Fibroblast of lung (primary cell): ENCODE results near the gene ZBP1. TPM values are rescaled to one million over a fixed set of nuclear protein-coding genes. Genes with fewer than 3 reads are reported as not detected.

Experiments
- DNase-seq, 2 donors: peaks; one replicate each; pipeline versions ENCODE4 v3.0.0 to v3.0.0-alpha.2; 2010; ENCODE audit warnings: low read depth in 2 of 2
- H2AFZ ChIP-seq: 2 replicates; pipeline ENCODE4 v1.5.1; 2012; ENCODE audit warnings: low read length, control low read depth, inconsistent platforms
- H3K27ac ChIP-seq: 2 replicates; pipeline ENCODE4 v1.5.1; 2011; ENCODE audit warnings: low read length, control low read depth; ENCODE audit not compliant: insufficient read depth
- H3K27me3 ChIP-seq: 2 replicates; pipeline ENCODE4 v1.5.1; 2011; ENCODE audit warnings: mild to moderate bottlenecking, low read length; ENCODE audit not compliant: control insufficient read depth, insufficient read depth
- H3K36me3 ChIP-seq: 2 replicates; pipeline ENCODE4 v1.5.1; 2011; ENCODE audit warnings: low read length; ENCODE audit not compliant: control insufficient read depth, insufficient read depth
- H3K4me1 ChIP-seq: 2 replicates; pipeline ENCODE4 v1.5.1; 2011; ENCODE audit warnings: low read length; ENCODE audit not compliant: control insufficient read depth, insufficient read depth; ENCODE audit errors: extremely low read depth
- H3K4me2 ChIP-seq: 2 replicates; pipeline ENCODE4 v1.5.1; 2011; ENCODE audit warnings: low read length, control low read depth; ENCODE audit not compliant: insufficient read depth; ENCODE audit errors: extremely low read depth
- H3K4me3 ChIP-seq, 4 experiments: fragments of 200-600 bp in 1 of 4; sonication (generic) in 1 of 4; replicated peaks in 1 of 4; 2 replicates each; pipeline ENCODE4 v1.5.1; 2011 to 2016; ENCODE audit warnings: low read length in 4 of 4, low read depth in 3 of 4, mild to moderate bottlenecking in 3 of 4, control low read depth in 2 of 4, inconsistent platforms in 1 of 4, mixed read lengths in 1 of 4; ENCODE audit not compliant: insufficient read depth in 1 of 4; ENCODE audit errors: control extremely low read depth in 1 of 4
- H3K79me2 ChIP-seq: 2 replicates; pipeline ENCODE4 v1.5.1; 2012; ENCODE audit warnings: mild to moderate bottlenecking, low read length, inconsistent platforms; ENCODE audit not compliant: control insufficient read depth, insufficient read depth
- H3K9ac ChIP-seq: 2 replicates; pipeline ENCODE4 v1.5.1; 2011; ENCODE audit warnings: mild to moderate bottlenecking, low read length, control low read depth; ENCODE audit not compliant: insufficient read depth
- H3K9me3 ChIP-seq: 2 replicates; pipeline ENCODE4 v1.5.1; 2012; ENCODE audit warnings: low read depth, low read length; ENCODE audit not compliant: control insufficient read depth, insufficient read depth
- H4K20me1 ChIP-seq: 2 replicates; pipeline ENCODE4 v1.5.1; 2011; ENCODE audit warnings: low read length; ENCODE audit not compliant: control insufficient read depth, insufficient read depth; ENCODE audit errors: extremely low read depth
- EZH2 ChIP-seq: IDR thresholded peaks from 2 replicates; pipeline ENCODE4 v1.5.1; 2012; ENCODE audit warnings: low read length, control low read depth, mild to moderate bottlenecking; ENCODE audit errors: missing control alignments
- polyA plus RNA-seq, 2 donors: library from polyadenylated mRNA; depleted of rRNA in 1 of 2; stranded (reverse) in 1 of 2; unstranded in 1 of 2; fragments of >200 nt; gene quantifications; 2 replicates each; pipeline ENCODE4 v1.2.1, GENCODE V29; 2011 to 2012; ENCODE audit warnings: missing spikeins in 1 of 2
- total RNA-seq: library from RNA; depleted of rRNA; stranded (reverse); fragments of >200 nt; gene quantifications from 2 replicates; pipeline ENCODE4 v1.2.1, GENCODE V29; 2014
- TF ChIP-seq, protein P1 (sequence below), 2 donors: IDR thresholded peaks in 1 of 2; conservative IDR thresholded peaks in 1 of 2; 1 replicate in 1 of 2; 2 replicates in 1 of 2; pipeline ENCODE4 v1.5.1; 2011 to 2012; ENCODE audit warnings: low read length in 2 of 2, control low read depth in 1 of 2, inconsistent platforms in 1 of 2, low read depth in 1 of 2, mild to moderate bottlenecking in 1 of 2

Gene ZBP1
- total and polyA plus RNA-seq, 2 donors (not counting 1 experiment from before 2014, with no cell fraction given), result not detected

GRCh38 chr20:57558614-57559288 lies 61.5 kb downstream of the ZBP1 start:
- TF ChIP-seq EZH2, result no peak
- TF ChIP-seq, protein P1, sequence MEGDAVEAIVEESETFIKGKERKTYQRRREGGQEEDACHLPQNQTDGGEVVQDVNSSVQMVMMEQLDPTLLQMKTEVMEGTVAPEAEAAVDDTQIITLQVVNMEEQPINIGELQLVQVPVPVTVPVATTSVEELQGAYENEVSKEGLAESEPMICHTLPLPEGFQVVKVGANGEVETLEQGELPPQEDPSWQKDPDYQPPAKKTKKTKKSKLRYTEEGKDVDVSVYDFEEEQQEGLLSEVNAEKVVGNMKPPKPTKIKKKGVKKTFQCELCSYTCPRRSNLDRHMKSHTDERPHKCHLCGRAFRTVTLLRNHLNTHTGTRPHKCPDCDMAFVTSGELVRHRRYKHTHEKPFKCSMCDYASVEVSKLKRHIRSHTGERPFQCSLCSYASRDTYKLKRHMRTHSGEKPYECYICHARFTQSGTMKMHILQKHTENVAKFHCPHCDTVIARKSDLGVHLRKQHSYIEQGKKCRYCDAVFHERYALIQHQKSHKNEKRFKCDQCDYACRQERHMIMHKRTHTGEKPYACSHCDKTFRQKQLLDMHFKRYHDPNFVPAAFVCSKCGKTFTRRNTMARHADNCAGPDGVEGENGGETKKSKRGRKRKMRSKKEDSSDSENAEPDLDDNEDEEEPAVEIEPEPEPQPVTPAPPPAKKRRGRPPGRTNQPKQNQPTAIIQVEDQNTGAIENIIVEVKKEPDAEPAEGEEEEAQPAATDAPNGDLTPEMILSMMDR (conservative IDR thresholded peaks at IDR 0.05 in 1 of 2, IDR thresholded peaks at IDR 0.05 in 1 of 2; ENCODE audit: low read depth in 1 of 2, low read length in 2 of 2), result no peak
- H2AFZ ChIP-seq, result no peak overlapping the region
- DNase-seq, result no peak
- no peaks in the 10 kb centered on the region for H4K20me1 ChIP-seq
- H3K9ac ChIP-seq, result no peak overlapping the region
- no peaks in the 10 kb centered on the region for H3K9me3 ChIP-seq
- H3K4me3 ChIP-seq, result no peak overlapping the region
- peaks cover 3% of the 10 kb centered on the region for H3K27me3 ChIP-seq
- H3K36me3 ChIP-seq, result no peaks in the 10 kb centered on the region
- no peak overlapping the region for H3K4me2 ChIP-seq
- no peaks in the 10 kb centered on the region for H3K79me2 ChIP-seq
- H3K27ac ChIP-seq, result no peak overlapping the region
- H3K4me1 ChIP-seq, result no peaks in the 10 kb centered on the region

GRCh38 chr20:57557926-57558613 lies 62.2 kb downstream of the ZBP1 start:
- H3K4me3 ChIP-seq, result no peak overlapping the region
- no peaks in the 10 kb centered on the region for H3K4me1 ChIP-seq
- H3K9ac ChIP-seq, result no peak overlapping the region
- H3K27me3 ChIP-seq, result peaks cover 3% of the 10 kb centered on the region
- TF ChIP-seq EZH2, result no peak
- TF ChIP-seq, protein P1 (conservative IDR thresholded peaks at IDR 0.05 in 1 of 2, IDR thresholded peaks at IDR 0.05 in 1 of 2; ENCODE audit: low read depth in 1 of 2, low read length in 2 of 2), result no peak
- DNase-seq, result no peak
- no peaks in the 10 kb centered on the region for H3K79me2 ChIP-seq
- H3K4me2 ChIP-seq, result no peak overlapping the region
- H3K9me3 ChIP-seq, result no peaks in the 10 kb centered on the region
- H3K27ac ChIP-seq, result no peak overlapping the region
- H2AFZ ChIP-seq, result no peak overlapping the region
- no peaks in the 10 kb centered on the region for H3K36me3 ChIP-seq
- H4K20me1 ChIP-seq, result no peaks in the 10 kb centered on the region

GRCh38 chr20:57556980-57557274 lies 63.3 kb downstream of the ZBP1 start:
- no peaks in the 10 kb centered on the region for H3K4me1 ChIP-seq
- H3K36me3 ChIP-seq, result no peaks in the 10 kb centered on the region
- H3K27ac ChIP-seq, result no peak overlapping the region
- no peak overlapping the region for H3K9ac ChIP-seq
- no peak overlapping the region for H3K4me3 ChIP-seq
- DNase-seq, result no peak
- H3K27me3 ChIP-seq, result peaks cover 3% of the 10 kb centered on the region
- H3K79me2 ChIP-seq, result no peaks in the 10 kb centered on the region
- H3K4me2 ChIP-seq, result no peak overlapping the region
- H4K20me1 ChIP-seq, result no peaks in the 10 kb centered on the region
- H2AFZ ChIP-seq, result no peak overlapping the region
- no peak for TF ChIP-seq EZH2
- TF ChIP-seq, protein P1 (conservative IDR thresholded peaks at IDR 0.05 in 1 of 2, IDR thresholded peaks at IDR 0.05 in 1 of 2; ENCODE audit: low read depth in 1 of 2, low read length in 2 of 2), result no peak
- H3K9me3 ChIP-seq, result no peaks in the 10 kb centered on the region
